HL-60 (cell line): Measurements from ENCODE around the gene ALG3.

ENCODE experiments used
- POLR2AphosphoS5 ChIP-seq: IDR thresholded peaks from 2 replicates; pipeline ENCODE4 v1.6.1; 2012; ENCODE audit warnings: low read depth
- REST ChIP-seq: IDR thresholded peaks from 2 replicates; pipeline ENCODE4 v1.6.1; 2012; ENCODE audit warnings: low read depth; ENCODE audit not compliant: insufficient replicate concordance
- TF ChIP-seq, protein P1 (sequence below): IDR thresholded peaks from one replicate; pipeline ENCODE4 v1.5.1; 2011; ENCODE audit warnings: low read length, control low read depth, inconsistent platforms; ENCODE audit not compliant: insufficient read depth

DNA sequence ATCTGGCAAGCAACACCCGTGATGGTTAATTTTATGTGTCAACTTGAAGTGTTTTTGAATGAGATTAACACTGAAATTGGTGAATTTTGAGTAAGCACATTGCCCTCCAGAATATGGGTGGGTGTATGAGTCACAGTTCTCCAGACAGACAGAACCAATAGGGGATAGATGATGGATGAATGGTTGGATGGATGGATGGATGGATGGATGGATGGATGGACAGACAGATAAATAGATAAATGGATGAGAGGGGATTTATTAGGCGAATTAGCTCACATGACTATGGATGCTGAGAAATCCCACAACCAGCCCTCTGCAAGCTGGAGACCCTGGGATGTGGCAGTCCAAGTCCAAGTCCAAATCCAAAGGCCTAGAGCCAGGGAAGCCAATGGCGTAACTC, 24.8 kb downstream of the ALG3 start:
- TF ChIP-seq POLR2AphosphoS5: no peak
- TF ChIP-seq, protein P1, sequence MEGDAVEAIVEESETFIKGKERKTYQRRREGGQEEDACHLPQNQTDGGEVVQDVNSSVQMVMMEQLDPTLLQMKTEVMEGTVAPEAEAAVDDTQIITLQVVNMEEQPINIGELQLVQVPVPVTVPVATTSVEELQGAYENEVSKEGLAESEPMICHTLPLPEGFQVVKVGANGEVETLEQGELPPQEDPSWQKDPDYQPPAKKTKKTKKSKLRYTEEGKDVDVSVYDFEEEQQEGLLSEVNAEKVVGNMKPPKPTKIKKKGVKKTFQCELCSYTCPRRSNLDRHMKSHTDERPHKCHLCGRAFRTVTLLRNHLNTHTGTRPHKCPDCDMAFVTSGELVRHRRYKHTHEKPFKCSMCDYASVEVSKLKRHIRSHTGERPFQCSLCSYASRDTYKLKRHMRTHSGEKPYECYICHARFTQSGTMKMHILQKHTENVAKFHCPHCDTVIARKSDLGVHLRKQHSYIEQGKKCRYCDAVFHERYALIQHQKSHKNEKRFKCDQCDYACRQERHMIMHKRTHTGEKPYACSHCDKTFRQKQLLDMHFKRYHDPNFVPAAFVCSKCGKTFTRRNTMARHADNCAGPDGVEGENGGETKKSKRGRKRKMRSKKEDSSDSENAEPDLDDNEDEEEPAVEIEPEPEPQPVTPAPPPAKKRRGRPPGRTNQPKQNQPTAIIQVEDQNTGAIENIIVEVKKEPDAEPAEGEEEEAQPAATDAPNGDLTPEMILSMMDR: no peak
- TF ChIP-seq REST: no peak
